Type B pancreatic cell (in vitro differentiated cells): ENCODE measurements around the gene PEMT. TPM values are rescaled to one million over a fixed set of nuclear protein-coding genes. Genes with fewer than 3 reads are reported as not detected.

Experiments
- DNase-seq: peaks from one replicate; pipeline ENCODE4 v3.0.0; 2021; ENCODE audit warnings: mixed read lengths; ENCODE audit not compliant: unreplicated experiment; ENCODE audit errors: extremely low spot score
- H3K27ac Mint-ChIP-seq: 2 replicates; pipeline ENCODE4 v1.8.0; 2021; ENCODE audit warnings: mild to moderate bottlenecking, mixed read lengths
- H3K27me3 Mint-ChIP-seq: 2 replicates; pipeline ENCODE4 v1.8.0; 2021; ENCODE audit warnings: mixed read lengths
- H3K36me3 Mint-ChIP-seq: 2 replicates; pipeline ENCODE4 v1.8.0; 2021; ENCODE audit warnings: mixed read lengths
- H3K4me1 Mint-ChIP-seq: one replicate; pipeline ENCODE4 v1.8.0; 2021; ENCODE audit warnings: mixed read lengths; ENCODE audit not compliant: unreplicated experiment
- H3K4me3 Mint-ChIP-seq: 2 replicates; pipeline ENCODE4 v1.8.0; 2021; ENCODE audit warnings: mild to moderate bottlenecking, mixed read lengths
- H3K9me3 Mint-ChIP-seq: 2 replicates; pipeline ENCODE4 v1.8.0; 2021; ENCODE audit warnings: mixed read lengths
- total RNA-seq: library from RNA; stranded (reverse); gene quantifications from 2 replicates; pipeline ENCODE4 v1.2.1, GENCODE V29; 2021; ENCODE audit warnings: low replicate concordance
- TF ChIP-seq, protein P1 (sequence below): fragments of 200-600 bp; sonication (generic); conservative IDR thresholded peaks from 2 replicates; pipeline ENCODE4 v1.5.0; 2021; ENCODE audit warnings: antibody characterized with exemption, mild to moderate bottlenecking

The PEMT gene
- total RNA-seq, 1 donor from 2014 or later: 32.1 TPM

- no peaks in the 10 kb centered on the region for H3K9me3 Mint-ChIP-seq
- H3K4me3 Mint-ChIP-seq: no peak overlapping the region
- H3K27me3 Mint-ChIP-seq: no peaks in the 10 kb centered on the region
- no peak for DNase-seq
- H3K36me3 Mint-ChIP-seq: no peaks in the 10 kb centered on the region
- TF ChIP-seq, protein P1, sequence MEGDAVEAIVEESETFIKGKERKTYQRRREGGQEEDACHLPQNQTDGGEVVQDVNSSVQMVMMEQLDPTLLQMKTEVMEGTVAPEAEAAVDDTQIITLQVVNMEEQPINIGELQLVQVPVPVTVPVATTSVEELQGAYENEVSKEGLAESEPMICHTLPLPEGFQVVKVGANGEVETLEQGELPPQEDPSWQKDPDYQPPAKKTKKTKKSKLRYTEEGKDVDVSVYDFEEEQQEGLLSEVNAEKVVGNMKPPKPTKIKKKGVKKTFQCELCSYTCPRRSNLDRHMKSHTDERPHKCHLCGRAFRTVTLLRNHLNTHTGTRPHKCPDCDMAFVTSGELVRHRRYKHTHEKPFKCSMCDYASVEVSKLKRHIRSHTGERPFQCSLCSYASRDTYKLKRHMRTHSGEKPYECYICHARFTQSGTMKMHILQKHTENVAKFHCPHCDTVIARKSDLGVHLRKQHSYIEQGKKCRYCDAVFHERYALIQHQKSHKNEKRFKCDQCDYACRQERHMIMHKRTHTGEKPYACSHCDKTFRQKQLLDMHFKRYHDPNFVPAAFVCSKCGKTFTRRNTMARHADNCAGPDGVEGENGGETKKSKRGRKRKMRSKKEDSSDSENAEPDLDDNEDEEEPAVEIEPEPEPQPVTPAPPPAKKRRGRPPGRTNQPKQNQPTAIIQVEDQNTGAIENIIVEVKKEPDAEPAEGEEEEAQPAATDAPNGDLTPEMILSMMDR: no peak
- H3K4me1 Mint-ChIP-seq: peaks cover 4% of the 10 kb centered on the region
- H3K27ac Mint-ChIP-seq: no peak overlapping the region
These were observed 8.5 kb upstream of the PEMT start for GRCh38 chr17:17599965-17600364.

- DNase-seq: no peak
- Mint-ChIP-seq H3K36me3 (no peaks in the 10 kb centered on the region), H3K9me3 (no peaks in the 10 kb centered on the region), H3K4me1 (peaks cover 4% of the 10 kb centered on the region), H3K27ac (no peak overlapping the region), H3K27me3 (no peaks in the 10 kb centered on the region), H3K4me3 (no peak overlapping the region)
- TF ChIP-seq, protein P1: no peak
These were observed 6.5 kb upstream of the PEMT start for GRCh38 chr17:17598003-17598402.

DNA sequence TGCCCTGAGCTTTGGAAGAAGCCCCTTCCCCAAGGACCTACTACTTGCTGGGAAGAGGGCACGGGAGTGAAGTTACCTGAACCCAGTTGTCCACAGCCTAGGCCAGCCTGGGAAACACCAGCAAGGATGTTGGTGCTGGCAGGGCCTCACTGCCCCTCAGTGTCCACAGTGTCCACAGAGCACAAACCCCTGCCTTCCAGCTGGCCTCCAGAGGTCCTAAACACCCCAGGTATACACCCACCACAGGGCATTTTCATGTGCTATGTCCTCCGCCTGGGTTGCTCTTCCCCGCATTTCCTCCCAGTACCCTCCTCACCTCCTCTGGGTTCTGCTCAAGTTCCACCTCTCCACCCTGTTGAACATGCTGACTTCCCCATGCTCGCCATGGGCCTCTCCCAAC, 4.2 kb upstream of the PEMT start:
- Mint-ChIP-seq H3K4me1 (peaks cover 13% of the 10 kb centered on the region), H3K27ac (no peak overlapping the region), H3K36me3 (no peaks in the 10 kb centered on the region), H3K9me3 (no peaks in the 10 kb centered on the region), H3K4me3 (no peak overlapping the region), H3K27me3 (no peaks in the 10 kb centered on the region)
- no peak for DNase-seq
- TF ChIP-seq, protein P1: no peak

DNA sequence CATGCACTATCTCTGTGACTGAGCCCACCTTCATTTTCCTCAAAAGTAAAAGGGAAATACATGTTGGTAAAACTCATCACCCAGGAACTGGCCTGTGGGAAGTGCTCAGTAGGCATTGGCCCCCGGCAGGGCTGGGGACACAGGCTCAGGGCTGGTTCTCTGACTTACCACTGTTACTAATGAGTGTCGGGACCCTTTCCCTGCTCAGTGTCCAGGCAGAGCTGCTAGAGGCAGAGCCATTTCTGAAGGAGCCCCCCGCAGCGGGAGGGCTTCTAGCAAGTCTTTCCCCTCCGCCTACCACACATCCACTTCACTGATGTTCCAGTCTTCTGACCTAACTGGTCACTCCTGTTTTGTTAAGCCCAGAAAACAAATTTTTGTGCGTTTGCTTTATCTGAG, 1.7 kb upstream of the PEMT start:
- Mint-ChIP-seq H3K27me3 (no peaks in the 10 kb centered on the region), H3K36me3 (no peaks in the 10 kb centered on the region), H3K9me3 (no peaks in the 10 kb centered on the region), H3K4me1 (peaks cover 19% of the 10 kb centered on the region), H3K27ac (peak overlapping the region; percentile 55), H3K4me3 (peak overlapping the region; percentile 97)
- TF ChIP-seq, protein P1: no peak
- DNase-seq: no peak

DNA sequence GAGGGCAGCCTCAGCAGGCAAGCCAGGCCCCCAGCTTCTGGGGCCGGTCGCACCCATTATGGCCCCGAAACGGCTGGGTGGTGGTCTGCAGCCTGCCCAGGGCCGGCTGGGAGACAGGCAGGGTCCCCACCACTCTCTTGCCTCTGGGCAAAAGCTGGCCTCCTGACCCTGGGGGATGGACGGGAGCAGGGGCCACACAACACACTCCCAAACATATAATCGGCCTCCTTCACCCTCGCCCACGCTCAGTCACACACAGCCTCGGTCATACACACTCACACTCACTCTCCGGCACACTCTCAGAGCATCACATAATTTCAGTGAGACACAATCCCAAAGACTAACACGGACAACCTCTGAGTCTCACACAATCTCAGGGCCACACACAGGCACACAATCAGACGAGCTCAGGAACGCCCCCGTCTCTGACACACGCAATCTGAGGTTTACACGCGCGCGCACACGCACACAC, 589 bp downstream of the PEMT start:
- TF ChIP-seq, protein P1: no peak
- peaks cover 3% of the 10 kb centered on the region for H3K36me3 Mint-ChIP-seq
- peak overlapping the region; percentile 94 for H3K27ac Mint-ChIP-seq
- peaks cover 29% of the 10 kb centered on the region for H3K4me1 Mint-ChIP-seq
- no peaks in the 10 kb centered on the region for H3K27me3 Mint-ChIP-seq
- H3K4me3 Mint-ChIP-seq: peak overlapping the region; percentile 97
- no peak for DNase-seq
- no peaks in the 10 kb centered on the region for H3K9me3 Mint-ChIP-seq

- peak overlapping the region; percentile 94 for H3K27ac Mint-ChIP-seq
These were observed 1.3 kb downstream of the PEMT start for GRCh38 chr17:17590141-17590751.

More at GRCh38 chr17:17590141-17590751, 1.3 kb downstream of the PEMT start:
- no peaks in the 10 kb centered on the region for H3K27me3 Mint-ChIP-seq
- H3K36me3 Mint-ChIP-seq: peaks cover 3% of the 10 kb centered on the region
- H3K4me1 Mint-ChIP-seq: peaks cover 29% of the 10 kb centered on the region
- H3K9me3 Mint-ChIP-seq: no peaks in the 10 kb centered on the region
- no peak for DNase-seq
- H3K4me3 Mint-ChIP-seq: peak overlapping the region; percentile 97
- TF ChIP-seq, protein P1: no peak
